K562 (cell line): Measurements from ENCODE around the gene EGFL7. TPM values are rescaled to one million over a fixed set of nuclear protein-coding genes. Genes with fewer than 3 reads are reported as not detected.
A peak's percentile ranks its signal among the peaks of the same experiment; 100 is the strongest.

ENCODE experiments used
- BRCA1 ChIP-seq, 2 experiments: fragments of 450-650 bp in 1 of 2; sonication (generic) in 1 of 2; formaldehyde crosslinking in 1 of 2; IDR thresholded peaks; 2 replicates each; pipeline versions ENCODE4 v1.5.0 to v1.6.1; 2017 to 2020; ENCODE audit warnings: mild to moderate bottlenecking in 1 of 2, missing genetic modification reagents in 1 of 2
- DEAF1 ChIP-seq: fragments of 450-650 bp; formaldehyde crosslinking; IDR thresholded peaks from 2 replicates; pipeline ENCODE4 v1.4.0; 2020; ENCODE audit warnings: mild to moderate bottlenecking, moderate library complexity
- FOXA1 ChIP-seq: fragments of 450-650 bp; IDR thresholded peaks from 2 replicates; pipeline ENCODE4 v1.6.1; 2016; ENCODE audit warnings: mild to moderate bottlenecking, borderline replicate concordance
- GATA2 ChIP-seq: sonication (generic); formaldehyde crosslinking; IDR thresholded peaks from 2 replicates; pipeline ENCODE4 v1.4.0; 2020; ENCODE audit warnings: mild to moderate bottlenecking, missing genetic modification reagents
- HSF4 ChIP-seq: fragments of 250-450 bp; sonication (Bioruptor Pico); IDR thresholded peaks from 2 replicates; pipeline ENCODE4 v2.1.2; 2022; ENCODE audit warnings: mild to moderate bottlenecking, moderate library complexity, borderline replicate concordance
- NCOA4 ChIP-seq: fragments of 450-650 bp; IDR thresholded peaks from 2 replicates; pipeline ENCODE4 v1.6.1; 2018; ENCODE audit warnings: mild to moderate bottlenecking; ENCODE audit not compliant: partially characterized antibody
- PHF21A ChIP-seq: fragments of 450-650 bp; IDR thresholded peaks from 2 replicates; pipeline ENCODE4 v1.6.1; 2017; ENCODE audit warnings: low read depth, borderline replicate concordance
- POLR2AphosphoS5 ChIP-seq: IDR thresholded peaks from 2 replicates; pipeline ENCODE4 v1.6.1; 2011; ENCODE audit warnings: mild to moderate bottlenecking, low read depth, low read length, moderate library complexity; ENCODE audit not compliant: control insufficient read depth, insufficient read depth
- RBM25 ChIP-seq: fragments of 200-400 bp; formaldehyde crosslinking; IDR thresholded peaks from 2 replicates; pipeline ENCODE4 v1.6.1; 2018; ENCODE audit warnings: low read length, low read depth, moderate library complexity; ENCODE audit not compliant: severe bottlenecking
- RHOXF2B ChIP-seq: fragments of 250-450 bp; sonication (Bioruptor Pico); conservative IDR thresholded peaks from 2 replicates; pipeline ENCODE4 v1.5.1; 2021
- SIX5 ChIP-seq, 2 experiments: IDR thresholded peaks; 2 replicates each; pipeline ENCODE4 v1.6.1; 2011; ENCODE audit warnings: low read length in 2 of 2, borderline replicate concordance in 1 of 2, low read depth in 1 of 2, mild to moderate bottlenecking in 1 of 2, moderate library complexity in 1 of 2; ENCODE audit not compliant: insufficient read depth in 1 of 2
- SMAD4 ChIP-seq: fragments of 250-450 bp; sonication (Bioruptor Pico); conservative IDR thresholded peaks from 2 replicates; pipeline ENCODE4 v1.8.0; 2021; ENCODE audit warnings: inconsistent platforms, mild to moderate bottlenecking, moderate library complexity
- SRF ChIP-seq, 2 experiments: fragments of 250-450, 450-650 bp in 1 of 2; sonication (Bioruptor Pico) in 1 of 2; sonication (generic) in 1 of 2; formaldehyde crosslinking; IDR thresholded peaks; 2 replicates each; pipeline versions ENCODE4 v1.5.0 to v1.5.1; 2020 to 2022; ENCODE audit warnings: mild to moderate bottlenecking in 1 of 2, missing genetic modification reagents in 1 of 2
- TARDBP ChIP-seq: fragments of 450-650 bp; IDR thresholded peaks from 2 replicates; pipeline ENCODE4 v1.6.1; 2016
- ZKSCAN8 ChIP-seq: fragments of 200-800 bp; sonication (Bioruptor generic); IDR thresholded peaks from 2 replicates; pipeline ENCODE4 v1.6.1; 2016; ENCODE audit warnings: missing genetic modification characterization, missing compliant biosample characterization
- ZNF696 ChIP-seq: fragments of 250-450 bp; sonication (Bioruptor Pico); conservative IDR thresholded peaks from 2 replicates; pipeline ENCODE4 v1.4.0; 2020; ENCODE audit warnings: mild to moderate bottlenecking, moderate library complexity
- ZNF785 ChIP-seq: fragments of 250-450 bp; sonication (Bioruptor Pico); IDR thresholded peaks from 2 replicates; pipeline ENCODE4 v1.4.0; 2020; ENCODE audit warnings: mild to moderate bottlenecking
- polyA plus RNA-seq, 8 experiments: library from polyadenylated mRNA; depleted of rRNA in 4 of 8; stranded (reverse) in 5 of 8; unstranded in 3 of 8; fragments of >200 nt; fragmentation: Nextera tagmentation in 2 of 8; fragmentation: Illumina TruSeq in 1 of 8; extraction: Ambion mirVana in 2 of 8; extraction: Trizol in 1 of 8; gene quantifications; 2 replicates each; pipeline versions ENCODE4 v1.2.1 to v1.2.3, GENCODE V29; 2011 to 2014; ENCODE audit warnings: inconsistent platforms in 1 of 8, missing spikeins in 1 of 8
- total RNA-seq, 7 experiments: library from RNA; depleted of rRNA in 6 of 7; stranded (reverse); fragments of >200 nt in 6 of 7; fragmentation: Illumina TruSeq in 2 of 7; extraction: Trizol in 2 of 7; gene quantifications; 2 replicates each; pipeline versions ENCODE4 v1.2.1 to v1.2.3, GENCODE V29; 2011 to 2021; ENCODE audit warnings: low replicate concordance in 1 of 7
- TF ChIP-seq, protein P1 (sequence below): sonication (generic); formaldehyde crosslinking; IDR thresholded peaks from 2 replicates; pipeline ENCODE4 v1.5.0; 2020; ENCODE audit warnings: missing genetic modification reagents
- TF ChIP-seq, protein P2 (sequence below): sonication (generic); formaldehyde crosslinking; IDR thresholded peaks from 2 replicates; pipeline ENCODE4 v1.8.1; 2023; ENCODE audit warnings: mild to moderate bottlenecking, missing genetic modification reagents, moderate library complexity

Gene EGFL7
- total and polyA plus RNA-seq, 9 of the 15 experiments (the other 6 are each of a cell fraction or from before 2014, with no cell fraction given) = 1.5 to 286 (median 55.5) TPM

GRCh38 chr9:136686794-136687711 lies 24.3 kb downstream of the EGFL7 start, which contains the start of gene AGPAT2 (continued):
- TF ChIP-seq POLR2AphosphoS5 = peak; percentile 64; the same call in 1 of the 2 replicates
- no peak for TF ChIP-seq SRF (CRISPR knock-in tag; IDR thresholded peaks at IDR 0.05)
- TF ChIP-seq SMAD4 = peak; percentile 92
- TF ChIP-seq, protein P1, sequence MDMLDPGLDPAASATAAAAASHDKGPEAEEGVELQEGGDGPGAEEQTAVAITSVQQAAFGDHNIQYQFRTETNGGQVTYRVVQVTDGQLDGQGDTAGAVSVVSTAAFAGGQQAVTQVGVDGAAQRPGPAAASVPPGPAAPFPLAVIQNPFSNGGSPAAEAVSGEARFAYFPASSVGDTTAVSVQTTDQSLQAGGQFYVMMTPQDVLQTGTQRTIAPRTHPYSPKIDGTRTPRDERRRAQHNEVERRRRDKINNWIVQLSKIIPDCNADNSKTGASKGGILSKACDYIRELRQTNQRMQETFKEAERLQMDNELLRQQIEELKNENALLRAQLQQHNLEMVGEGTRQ (CRISPR knock-in tag) = 0 out of 2 replicates have a peak, but pooled peaks have one; percentile 12
- no peak for TF ChIP-seq BRCA1 (IDR thresholded peaks at IDR 0.05)
- TF ChIP-seq BRCA1 (CRISPR knock-in tag; IDR thresholded peaks at IDR 0.05) = peak; percentile 60; the same call in 1 of the 2 replicates
- TF ChIP-seq, protein P2, sequence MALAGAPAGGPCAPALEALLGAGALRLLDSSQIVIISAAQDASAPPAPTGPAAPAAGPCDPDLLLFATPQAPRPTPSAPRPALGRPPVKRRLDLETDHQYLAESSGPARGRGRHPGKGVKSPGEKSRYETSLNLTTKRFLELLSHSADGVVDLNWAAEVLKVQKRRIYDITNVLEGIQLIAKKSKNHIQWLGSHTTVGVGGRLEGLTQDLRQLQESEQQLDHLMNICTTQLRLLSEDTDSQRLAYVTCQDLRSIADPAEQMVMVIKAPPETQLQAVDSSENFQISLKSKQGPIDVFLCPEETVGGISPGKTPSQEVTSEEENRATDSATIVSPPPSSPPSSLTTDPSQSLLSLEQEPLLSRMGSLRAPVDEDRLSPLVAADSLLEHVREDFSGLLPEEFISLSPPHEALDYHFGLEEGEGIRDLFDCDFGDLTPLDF (CRISPR knock-in tag) = no peak
- no peak for TF ChIP-seq NCOA4
- TF ChIP-seq RHOXF2B = no peak
- TF ChIP-seq ZNF785 (CRISPR knock-in tag) = no peak
- no peak for TF ChIP-seq SIX5 (IDR thresholded peaks at IDR 0.05; ENCODE audit: borderline replicate concordance in 1 of 2, insufficient read depth in 1 of 2, low read depth in 1 of 2, low read length in 2 of 2)
- TF ChIP-seq TARDBP = peak; percentile 80
- TF ChIP-seq ZKSCAN8 (CRISPR knock-in tag) = no peak
- TF ChIP-seq HSF4 (CRISPR knock-in tag) = no peak
- no peak for TF ChIP-seq GATA2
- TF ChIP-seq FOXA1 = no peak
- no peak for TF ChIP-seq PHF21A
- no peak for TF ChIP-seq RBM25
- no peak for TF ChIP-seq DEAF1 (CRISPR knock-in tag)
- no peak for TF ChIP-seq ZNF696
